HL-60/S4 treated with retinoic acid at 250 ng/mL for 4 days and 3 days (cell line): ENCODE measurements around the gene IFITM1.
"Not testable (repeated sequence)": the region's sequence is repeated elsewhere in the genome, so short reads cannot be mapped to it uniquely, and the experiment has no call there.

ENCODE experiments used
- in situ Hi-C: fragments of 300-500 bp; cut with MboI; formaldehyde crosslinking; loops from 2 replicates; pipeline ENCODE4 v1.7.0; 2022; ENCODE audit warnings: low sequenced_read_pairs

Gene IFITM1

DNA sequence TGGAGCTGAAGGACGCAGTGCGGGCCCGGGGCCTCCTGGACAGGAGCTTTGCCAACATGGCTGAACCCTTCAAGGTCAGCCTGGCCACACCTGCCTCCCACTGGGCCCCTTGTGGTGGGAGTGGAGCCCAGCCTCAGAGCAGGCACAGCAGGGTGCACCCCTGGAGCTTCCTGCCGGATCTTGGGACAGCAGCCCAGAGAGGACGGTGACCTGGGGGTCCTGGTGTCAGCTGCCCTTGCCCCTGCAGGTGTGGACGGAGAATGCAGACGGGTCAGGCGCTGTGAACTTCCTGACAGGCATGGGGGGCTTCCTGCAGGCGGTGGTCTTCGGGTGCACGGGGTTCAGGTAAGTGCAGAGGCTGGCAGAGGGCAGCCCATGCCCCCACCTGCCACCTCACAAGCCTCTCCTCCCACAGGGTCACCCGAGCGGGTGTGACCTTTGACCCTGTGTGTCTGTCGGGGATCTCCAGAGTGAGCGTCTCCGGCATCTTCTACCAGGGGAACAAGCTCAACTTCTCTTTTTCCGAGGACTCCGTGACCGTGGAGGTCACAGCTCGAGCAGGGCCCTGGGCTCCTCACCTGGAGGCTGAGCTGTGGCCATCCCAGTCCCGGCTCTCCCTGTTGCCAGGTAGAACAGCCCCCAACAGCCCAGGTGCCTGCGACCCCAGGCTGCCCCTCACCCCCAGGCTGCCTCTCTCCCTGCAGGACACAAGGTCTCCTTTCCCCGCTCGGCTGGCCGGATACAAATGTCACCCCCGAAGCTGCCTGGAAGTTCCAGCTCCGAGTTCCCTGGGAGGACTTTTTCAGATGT is 19.8 kb upstream of the IFITM1 start:
- in situ Hi-C loops, result no loop called here

DNA sequence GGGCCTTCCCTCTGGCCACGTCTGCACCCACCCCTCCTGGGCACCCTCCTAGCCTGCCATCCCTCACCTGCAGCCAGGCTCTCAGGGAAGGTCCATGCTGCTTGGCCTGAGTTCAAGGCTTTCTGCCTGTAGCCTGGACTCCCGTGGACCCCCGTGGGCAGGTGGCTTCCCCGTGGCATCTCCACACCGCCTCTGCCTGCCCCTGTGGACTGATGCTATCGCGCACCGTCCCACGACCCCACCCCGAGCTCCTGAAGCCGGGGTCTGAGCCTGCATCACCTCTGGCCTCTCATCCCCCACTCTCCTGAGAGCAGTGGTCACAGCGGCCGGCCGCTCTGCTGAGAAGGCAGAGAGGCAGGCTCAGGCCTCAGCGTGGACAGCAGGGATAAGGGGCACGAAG is 19.1 kb upstream of the IFITM1 start:
- in situ Hi-C loops, result no loop called here

GRCh38 chr11:295351-296170 is 18.3 kb upstream of the IFITM1 start:
- in situ Hi-C loops, result no loop called here

DNA sequence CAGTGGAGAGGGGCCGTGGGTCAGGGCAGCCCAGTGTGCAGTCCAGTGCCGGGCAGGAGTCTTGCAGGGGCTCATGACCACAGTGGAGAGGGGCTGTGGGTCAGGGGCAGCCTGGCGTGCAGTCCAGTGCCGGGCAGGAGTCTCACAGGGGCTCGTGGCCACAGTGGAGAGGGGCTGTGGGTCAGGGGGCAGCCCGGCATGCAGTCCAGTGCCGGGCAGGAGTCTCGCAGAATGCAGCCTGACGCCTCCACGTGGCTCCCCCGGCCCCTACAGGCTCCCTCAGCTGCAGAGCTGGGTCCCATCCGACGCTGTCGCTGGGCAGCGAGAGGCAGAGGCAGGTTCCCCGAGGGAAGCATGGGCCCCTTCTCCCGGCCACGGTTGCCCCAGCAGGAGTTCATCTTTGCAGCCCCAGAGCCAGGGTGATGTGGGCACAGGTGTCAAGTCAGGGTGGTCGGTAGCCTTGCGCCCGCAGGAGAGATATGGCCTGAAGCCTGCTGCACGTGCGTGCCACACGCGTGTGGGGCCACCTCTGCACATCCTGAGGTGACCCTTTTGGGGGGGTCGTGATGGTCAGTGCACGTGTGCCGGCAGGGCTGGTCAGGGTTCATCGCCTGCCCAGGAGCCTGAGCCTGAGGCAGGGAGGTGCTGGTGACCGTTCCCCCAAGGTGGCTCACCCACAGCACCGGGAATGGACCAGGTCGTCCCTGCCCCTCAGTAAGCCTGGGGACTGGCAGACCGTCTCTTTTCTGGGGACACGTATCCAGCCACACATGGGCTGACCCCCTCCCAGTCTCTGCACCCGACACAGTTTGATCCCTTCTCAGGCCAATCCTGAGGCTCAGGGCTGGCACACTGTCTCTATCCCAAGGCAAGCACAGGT is 17.4 kb upstream of the IFITM1 start:
- in situ Hi-C loops, result no loop called here

DNA sequence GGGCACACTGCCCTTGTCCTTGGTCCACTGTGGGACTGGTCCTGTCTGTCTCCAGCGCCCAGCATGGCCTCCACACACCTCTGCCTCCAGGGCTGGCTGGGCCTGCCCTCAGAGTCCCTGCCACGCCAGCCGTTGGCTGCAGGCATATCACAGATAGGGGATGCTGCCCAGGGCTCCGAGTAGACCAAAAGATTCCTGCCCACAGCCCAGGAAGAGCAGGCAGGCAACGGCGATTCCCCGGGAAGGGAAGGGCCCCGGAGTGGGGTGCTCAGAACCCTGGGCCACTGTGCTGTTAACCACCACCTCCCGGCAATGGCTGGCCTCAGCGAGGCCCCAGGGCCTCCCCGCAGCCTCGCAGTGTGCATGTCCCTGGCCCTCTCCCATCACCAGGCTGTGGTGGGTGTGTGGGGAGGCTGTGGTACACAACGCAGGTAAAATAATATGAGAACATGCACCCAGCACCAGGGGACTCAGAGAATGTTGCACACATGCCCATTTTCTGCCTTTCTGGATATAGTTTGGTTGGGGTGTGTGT is 16.7 kb upstream of the IFITM1 start:
- in situ Hi-C loops, result no loop called here

- in situ Hi-C loops, result no loop called here
These were observed 16.0 kb upstream of the IFITM1 start for GRCh38 chr11:297586-298405.

GRCh38 chr11:298406-299065 is 15.3 kb upstream of the IFITM1 start:
- in situ Hi-C loops, result no loop called here

GRCh38 chr11:299081-299891 is 14.6 kb upstream of the IFITM1 start, which contains the start of gene IFITM5:
TSS of gene IFITM5 (minus strand) at chr11:299526. CDS start at chr11:299490, 36 bp downstream.
- in situ Hi-C loops, result no loop called here

DNA sequence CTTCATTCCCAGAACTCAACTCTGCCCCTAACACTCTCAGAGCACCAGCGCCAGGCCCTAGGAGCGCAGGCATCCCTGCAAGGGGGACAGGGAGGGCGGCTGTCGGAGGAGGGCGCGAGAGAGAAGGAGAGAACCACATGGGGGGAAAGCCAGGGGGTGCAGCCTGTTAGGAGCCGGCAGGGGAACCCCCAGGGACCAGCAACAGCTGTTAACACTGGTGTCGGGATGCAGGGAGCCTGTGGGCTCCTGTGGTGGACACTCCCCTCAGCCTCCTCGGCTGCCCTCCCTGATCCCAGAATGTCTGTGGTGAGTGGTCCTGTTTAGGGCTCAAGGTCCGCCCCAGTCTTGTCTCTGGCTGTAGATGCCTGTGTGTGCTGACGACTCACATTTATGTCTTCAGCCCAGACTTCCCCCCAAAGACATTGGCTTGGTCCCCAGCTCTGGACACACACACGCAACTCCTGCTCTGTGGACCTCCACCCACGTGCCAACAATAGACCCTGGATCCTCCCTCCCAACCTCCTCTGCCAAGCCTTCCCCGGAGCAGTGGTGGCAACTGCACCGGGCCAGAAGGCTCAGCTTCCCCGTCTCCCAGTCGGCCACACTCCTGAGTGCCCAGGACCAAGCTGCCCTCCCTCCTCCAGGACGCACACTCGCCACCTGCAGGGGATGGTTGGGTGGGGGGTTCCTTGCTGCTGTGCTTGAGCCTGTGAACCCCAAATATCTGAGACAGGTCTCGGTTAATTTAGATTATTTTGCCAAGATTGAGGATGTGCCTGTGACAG is 13.7 kb upstream of the IFITM1 start:
- in situ Hi-C loops, result no loop called here

DNA sequence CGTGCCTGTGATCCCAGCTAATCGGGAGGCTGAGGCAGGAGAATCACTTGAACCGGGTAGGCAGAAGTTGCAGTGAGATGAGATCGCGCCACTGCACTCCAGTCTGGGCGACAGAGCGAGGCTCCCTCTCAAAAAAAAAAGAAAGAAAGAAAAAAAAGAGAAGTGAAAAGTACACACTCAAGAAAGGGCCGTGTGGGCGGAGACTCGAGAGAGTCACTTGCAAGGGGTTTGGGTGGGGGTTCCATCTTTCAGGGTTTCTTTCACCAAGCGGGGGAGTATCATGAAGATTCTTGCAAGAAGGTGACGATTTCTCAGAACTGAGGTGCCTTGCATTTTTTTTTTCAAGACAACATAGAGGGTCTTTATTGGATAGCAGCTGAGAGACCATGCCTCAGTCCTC is 10.5 kb upstream of the IFITM1 start:
- in situ Hi-C loops, result no loop called here

- in situ Hi-C loops, result no loop called here
These were observed 9.8 kb upstream of the IFITM1 start for GRCh38 chr11:304061-304506.

GRCh38 chr11:304915-305843 is 8.7 kb upstream of the IFITM1 start:
- in situ Hi-C loops, result no loop called here

DNA sequence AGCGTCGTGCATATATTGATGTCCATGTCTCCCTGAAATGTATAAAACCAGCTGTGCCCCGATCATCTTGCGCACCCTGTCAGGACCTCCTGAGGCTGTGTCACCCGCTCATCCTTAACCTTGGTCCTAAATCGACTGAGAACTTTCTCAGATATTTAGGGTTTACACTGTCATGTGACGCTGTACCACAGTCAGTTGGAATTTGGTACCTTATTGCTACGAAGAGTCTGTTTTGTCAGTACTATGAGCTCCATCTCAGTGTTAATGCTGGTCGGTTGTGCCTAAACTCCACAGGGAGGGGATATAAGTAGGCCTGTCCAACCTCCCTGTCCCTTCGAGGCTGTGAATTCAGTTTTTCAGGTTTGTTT is 8.0 kb upstream of the IFITM1 start:
- in situ Hi-C loops, result no loop called here

GRCh38 chr11:306645-307371 is 7.0 kb upstream of the IFITM1 start:
- in situ Hi-C loops, result no loop called here

DNA sequence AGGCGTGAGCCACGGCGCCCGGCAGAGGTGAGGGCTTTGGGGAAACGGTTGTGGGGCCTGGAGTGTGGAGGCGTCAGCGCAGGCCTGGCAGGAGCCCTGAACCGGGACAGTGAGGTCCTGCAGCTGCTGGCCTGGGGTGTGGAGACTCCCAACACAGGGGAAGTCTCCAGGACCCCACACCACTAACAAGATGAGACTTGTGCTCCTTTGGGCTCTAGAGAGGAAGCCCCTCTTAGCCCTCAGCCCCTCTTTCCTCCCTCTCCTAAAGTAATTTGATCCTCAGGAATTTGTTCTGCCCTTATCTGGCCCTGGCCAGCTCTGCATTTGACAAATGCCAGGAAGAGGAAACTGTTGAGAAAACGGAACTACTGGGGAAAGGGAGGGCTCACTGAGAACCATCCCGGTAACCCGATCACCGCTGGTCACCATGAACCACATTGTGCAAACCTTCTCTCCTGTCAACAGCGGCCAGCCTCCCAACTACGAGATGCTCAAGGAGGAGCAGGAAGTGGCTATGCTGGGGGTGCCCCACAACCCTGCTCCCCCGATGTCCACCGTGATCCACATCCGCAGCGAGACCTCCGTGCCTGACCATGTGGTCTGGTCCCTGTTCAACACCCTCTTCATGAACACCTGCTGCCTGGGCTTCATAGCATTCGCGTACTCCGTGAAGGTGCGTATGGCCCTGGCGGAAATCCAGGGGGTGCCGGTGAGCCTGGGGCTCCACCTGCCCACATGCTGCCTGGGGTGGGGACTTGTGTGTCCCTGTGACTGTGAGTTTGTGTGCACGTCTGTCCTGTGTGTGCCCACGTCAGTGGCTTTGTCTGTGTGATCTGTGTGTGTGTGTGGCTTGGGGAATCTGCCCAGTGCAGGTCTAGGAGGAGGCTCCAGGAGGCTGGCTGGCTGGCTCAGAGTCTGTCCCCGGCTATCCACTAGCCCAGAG is 5.8 kb upstream of the IFITM1 start, which contains the start of gene IFITM2:
TSS of gene IFITM2 (plus strand) at position 51 of the 943 bp plus-strand sequence. CDS start at position 428, 377 bp downstream.
- in situ Hi-C loops, result not testable (repeated sequence)
